ENCODE results near the gene CHST8.

DNA sequence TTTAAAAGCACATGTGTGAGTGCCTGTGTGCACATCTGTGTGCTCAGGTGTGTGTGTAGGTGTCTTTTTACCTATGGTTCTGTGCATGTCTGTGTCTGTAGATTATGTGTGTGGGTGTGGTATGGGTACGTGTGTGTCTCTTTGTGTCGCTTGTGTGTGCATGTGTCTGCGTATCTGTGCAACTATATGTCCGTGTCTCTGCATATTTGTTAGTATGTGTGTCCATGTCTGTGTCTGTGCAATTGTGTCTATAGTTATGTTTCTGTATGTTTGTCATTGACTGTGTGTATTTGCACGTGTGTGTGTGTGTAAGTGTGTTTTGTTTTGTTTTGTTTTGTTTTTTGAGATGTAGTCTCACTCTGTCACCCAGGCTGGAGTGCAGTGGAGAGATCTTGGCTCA, 167.6 kb downstream of the CHST8 start:
- TF ChIP-seq, protein P1, sequence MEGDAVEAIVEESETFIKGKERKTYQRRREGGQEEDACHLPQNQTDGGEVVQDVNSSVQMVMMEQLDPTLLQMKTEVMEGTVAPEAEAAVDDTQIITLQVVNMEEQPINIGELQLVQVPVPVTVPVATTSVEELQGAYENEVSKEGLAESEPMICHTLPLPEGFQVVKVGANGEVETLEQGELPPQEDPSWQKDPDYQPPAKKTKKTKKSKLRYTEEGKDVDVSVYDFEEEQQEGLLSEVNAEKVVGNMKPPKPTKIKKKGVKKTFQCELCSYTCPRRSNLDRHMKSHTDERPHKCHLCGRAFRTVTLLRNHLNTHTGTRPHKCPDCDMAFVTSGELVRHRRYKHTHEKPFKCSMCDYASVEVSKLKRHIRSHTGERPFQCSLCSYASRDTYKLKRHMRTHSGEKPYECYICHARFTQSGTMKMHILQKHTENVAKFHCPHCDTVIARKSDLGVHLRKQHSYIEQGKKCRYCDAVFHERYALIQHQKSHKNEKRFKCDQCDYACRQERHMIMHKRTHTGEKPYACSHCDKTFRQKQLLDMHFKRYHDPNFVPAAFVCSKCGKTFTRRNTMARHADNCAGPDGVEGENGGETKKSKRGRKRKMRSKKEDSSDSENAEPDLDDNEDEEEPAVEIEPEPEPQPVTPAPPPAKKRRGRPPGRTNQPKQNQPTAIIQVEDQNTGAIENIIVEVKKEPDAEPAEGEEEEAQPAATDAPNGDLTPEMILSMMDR (IDR thresholded peaks at IDR 0.05): no peak
- TF ChIP-seq POLR2A (IDR thresholded peaks at IDR 0.05): no peak
